GM12865 (cell line): ENCODE results near the gene SPTSSA.
A peak's percentile ranks its signal among the peaks of the same experiment; 100 is the strongest.
"Not testable (repeated sequence)": the region's sequence is repeated elsewhere in the genome, so short reads cannot be mapped to it uniquely, and the experiment has no call there.

Experiments
- DNase-seq: peaks from one replicate; pipeline ENCODE4 v3.0.0; 2010; ENCODE audit warnings: low read depth
- H3K4me3 ChIP-seq: 2 replicates; pipeline ENCODE4 v1.5.1; 2011; ENCODE audit warnings: mild to moderate bottlenecking, low read depth, low read length, control low read depth
- TF ChIP-seq, protein P1 (sequence below): IDR thresholded peaks from 2 replicates; pipeline ENCODE4 v1.5.1; 2011; ENCODE audit warnings: low read length, control low read depth, low read depth, inconsistent platforms; ENCODE audit not compliant: insufficient read depth; ENCODE audit errors: missing control alignments

Gene SPTSSA

DNA sequence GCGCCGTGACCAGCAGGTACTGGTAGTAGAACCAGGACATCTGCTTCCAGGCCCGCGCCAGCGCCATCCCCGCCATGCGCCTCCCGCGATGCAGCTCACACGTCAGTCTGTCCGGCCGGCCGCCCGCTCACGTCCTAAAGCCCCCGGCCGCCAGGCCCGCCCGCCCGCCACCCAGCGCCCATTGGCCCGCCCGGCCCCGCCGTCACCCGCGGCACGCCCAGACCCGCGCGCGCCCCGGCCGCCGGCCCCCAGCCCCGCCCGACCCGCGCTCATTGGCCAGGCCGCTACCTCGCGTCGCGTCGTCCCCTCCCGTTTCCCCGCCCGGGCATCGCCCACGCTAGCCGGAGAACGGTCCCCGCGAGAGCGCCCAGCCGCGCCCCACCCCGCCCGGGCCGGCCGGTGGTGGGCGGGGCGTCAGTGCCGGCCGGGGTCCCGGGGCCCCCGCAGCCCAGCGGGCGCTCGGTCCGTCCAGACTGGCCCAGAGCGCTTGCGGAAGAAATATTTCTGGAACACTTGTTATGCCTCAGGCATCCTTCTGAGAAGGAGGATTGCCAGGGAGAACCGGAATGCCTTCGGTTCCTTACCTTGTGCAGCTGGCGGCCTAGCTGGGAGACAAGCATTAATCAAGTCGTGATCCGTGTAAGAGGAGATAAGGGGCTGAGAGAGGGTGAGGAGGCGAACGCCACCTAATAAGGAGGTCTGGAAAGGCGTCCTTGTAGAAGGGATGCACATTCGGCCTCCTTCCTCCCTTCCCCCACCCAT is at the start of gene SPTSSA:
Gene SPTSSA (minus strand): TSS at position 109 of the 762 bp plus-strand sequence. CDS start 33 bp downstream, at position 76.
- DNase-seq: peak; percentile 95
- H3K4me3 ChIP-seq: peak within 1 kb of the TSS; percentile 83
- TF ChIP-seq, protein P1, sequence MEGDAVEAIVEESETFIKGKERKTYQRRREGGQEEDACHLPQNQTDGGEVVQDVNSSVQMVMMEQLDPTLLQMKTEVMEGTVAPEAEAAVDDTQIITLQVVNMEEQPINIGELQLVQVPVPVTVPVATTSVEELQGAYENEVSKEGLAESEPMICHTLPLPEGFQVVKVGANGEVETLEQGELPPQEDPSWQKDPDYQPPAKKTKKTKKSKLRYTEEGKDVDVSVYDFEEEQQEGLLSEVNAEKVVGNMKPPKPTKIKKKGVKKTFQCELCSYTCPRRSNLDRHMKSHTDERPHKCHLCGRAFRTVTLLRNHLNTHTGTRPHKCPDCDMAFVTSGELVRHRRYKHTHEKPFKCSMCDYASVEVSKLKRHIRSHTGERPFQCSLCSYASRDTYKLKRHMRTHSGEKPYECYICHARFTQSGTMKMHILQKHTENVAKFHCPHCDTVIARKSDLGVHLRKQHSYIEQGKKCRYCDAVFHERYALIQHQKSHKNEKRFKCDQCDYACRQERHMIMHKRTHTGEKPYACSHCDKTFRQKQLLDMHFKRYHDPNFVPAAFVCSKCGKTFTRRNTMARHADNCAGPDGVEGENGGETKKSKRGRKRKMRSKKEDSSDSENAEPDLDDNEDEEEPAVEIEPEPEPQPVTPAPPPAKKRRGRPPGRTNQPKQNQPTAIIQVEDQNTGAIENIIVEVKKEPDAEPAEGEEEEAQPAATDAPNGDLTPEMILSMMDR: no peak

GRCh38 chr14:34507884-34508283 is 45.8 kb upstream of the SPTSSA start:
- no peak overlapping the region for H3K4me3 ChIP-seq
- TF ChIP-seq, protein P1: no peak
- DNase-seq: no peak

DNA sequence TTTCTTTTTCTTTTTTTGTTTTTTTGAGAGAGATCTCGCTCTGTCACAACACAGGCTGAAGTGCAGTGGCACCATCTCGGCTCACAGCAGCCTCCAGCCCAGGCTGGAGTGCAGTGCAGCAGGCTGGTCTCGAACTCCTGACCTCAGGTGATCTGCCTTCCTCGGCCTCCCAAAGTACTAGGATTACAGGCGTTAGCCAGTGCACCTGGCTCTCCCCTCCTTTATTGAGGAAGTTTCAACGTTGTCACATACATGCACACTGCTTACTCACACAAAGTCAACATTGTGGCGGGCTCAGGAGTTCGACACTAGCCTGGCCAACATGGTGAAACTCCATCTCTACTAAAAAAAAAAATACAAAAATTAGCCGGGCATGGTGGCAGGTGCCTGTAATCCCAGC is 45.4 kb upstream of the SPTSSA start:
- DNase-seq: no peak
- H3K4me3 ChIP-seq: no peak overlapping the region
- TF ChIP-seq, protein P1: no peak

GRCh38 chr14:34505124-34505491 is 43.1 kb upstream of the SPTSSA start:
- H3K4me3 ChIP-seq, DNase-seq: not testable (repeated sequence)

GRCh38 chr14:34504027-34504426 is 42.0 kb upstream of the SPTSSA start:
- H3K4me3 ChIP-seq, DNase-seq: not testable (repeated sequence)

DNA sequence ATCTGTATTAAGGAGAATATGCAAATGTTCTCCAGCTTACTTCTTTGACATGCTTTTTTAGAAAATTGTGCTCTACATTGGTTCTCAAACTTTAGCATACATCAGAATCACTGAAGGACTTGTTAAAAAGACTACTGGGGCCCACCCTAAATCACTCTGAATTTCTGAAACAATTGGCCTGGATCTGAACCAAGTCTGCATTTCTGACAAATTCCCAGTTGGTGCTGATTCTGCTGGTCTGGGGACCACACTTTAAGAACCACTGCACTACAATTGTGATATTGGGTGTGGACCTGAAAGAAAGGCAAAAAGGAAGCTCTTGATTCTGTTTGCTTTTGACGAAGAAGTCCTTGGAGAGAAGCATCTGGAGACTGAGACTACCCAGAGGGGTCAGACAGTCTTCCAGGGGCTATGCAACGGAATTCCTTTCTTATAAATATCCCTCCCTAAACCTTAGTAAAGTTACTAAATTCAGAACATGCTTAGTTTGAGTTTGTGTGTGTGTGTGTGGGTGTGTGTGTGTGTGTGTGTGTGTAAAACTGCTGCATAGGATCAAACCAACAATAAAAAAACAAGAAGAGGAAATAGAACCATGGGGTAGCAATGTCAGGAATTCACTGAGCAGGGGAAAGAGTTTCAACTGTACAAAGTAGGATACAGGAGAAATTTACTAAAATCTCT is 40.6 kb upstream of the SPTSSA start:
- no peak for DNase-seq
- TF ChIP-seq, protein P1: no peak
- no peak overlapping the region for H3K4me3 ChIP-seq

DNA sequence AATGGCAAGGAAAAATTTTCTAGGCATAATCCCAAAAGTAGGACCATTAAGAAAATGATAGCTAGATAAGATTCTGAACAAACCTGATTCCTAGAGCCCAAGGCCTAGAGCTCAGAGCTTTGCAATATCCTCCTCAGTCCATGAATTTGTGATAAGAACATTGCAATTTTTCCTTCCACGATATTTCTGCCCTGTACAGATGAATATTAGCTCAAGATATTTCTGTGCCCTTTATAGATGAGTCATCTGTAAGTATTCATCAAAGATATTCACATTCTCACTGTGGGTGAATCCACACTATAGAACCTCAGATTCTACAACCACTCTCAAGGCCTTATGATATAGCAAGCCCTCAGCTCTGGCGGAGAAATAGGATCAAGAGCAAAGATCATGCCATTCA is 40.0 kb upstream of the SPTSSA start:
- DNase-seq: no peak
- H3K4me3 ChIP-seq: no peak overlapping the region
- TF ChIP-seq, protein P1: no peak
